ENCODE measurements around the gene AKR1B15. TPM values are rescaled to one million over a fixed set of nuclear protein-coding genes. Genes with fewer than 3 reads are reported as not detected.

Gene AKR1B15
- total RNA-seq, 2 experiments from 2014 or later, result not detected

- H3K9me3 ChIP-seq (ENCODE audit: control insufficient read depth in 1 of 2, insufficient read depth in 1 of 2, low read length in 2 of 2), result no peaks in the 10 kb centered on the region
- ChIA-PET POLR2A (no interaction called here), CTCF (no interaction called here)
- Mint-ChIP-seq H3K9me3 (no peaks in the 10 kb centered on the region), H3K4me3 (no peak overlapping the region), H3K27me3 (peaks cover 61% of the 10 kb centered on the region), H3K27ac (no peak overlapping the region), H3K4me1 (ENCODE audit: low read depth) (no peaks in the 10 kb centered on the region), H3K36me3 (ENCODE audit: low read depth) (no peaks in the 10 kb centered on the region)
- no peak for DNase-seq
- no peak overlapping the region for H3K27ac ChIP-seq (ENCODE audit: low read depth in 1 of 2, low read length in 2 of 2)
- H3K36me3 ChIP-seq (ENCODE audit: insufficient read depth, low read length), result no peaks in the 10 kb centered on the region
- peaks cover 0 to 4% of the 10 kb centered on the region in 2 experiments for H3K27me3 ChIP-seq (ENCODE audit: control insufficient read depth in 1 of 2, insufficient read depth in 2 of 2, low read length in 2 of 2)
- ATAC-seq (ENCODE audit: poor library complexity), result no peak
- TF ChIP-seq CTCF (IDR thresholded peaks at IDR 0.05), result no peak
- H3K4me1 ChIP-seq (ENCODE audit: insufficient read depth, low read length), result no peaks in the 10 kb centered on the region
- intact Hi-C loops (cut with DNase I, micrococcal nuclease), result no loop called here
- no peak overlapping the region for H3K4me3 ChIP-seq (ENCODE audit: low read length)
Measured at GRCh38 chr7:134622303-134622995, 73.5 kb downstream of the AKR1B15 start.

- intact Hi-C loops (cut with DNase I, micrococcal nuclease), result no loop called here
- Histone ChIP-seq H3K27me3 (ENCODE audit: control insufficient read depth in 1 of 2, insufficient read depth in 2 of 2, low read length in 2 of 2) (peaks cover 0 to 4% of the 10 kb centered on the region in 2 experiments), H3K4me1 (ENCODE audit: insufficient read depth, low read length) (no peaks in the 10 kb centered on the region), H3K9me3 (ENCODE audit: control insufficient read depth in 1 of 2, insufficient read depth in 1 of 2, low read length in 2 of 2) (no peaks in the 10 kb centered on the region), H3K27ac (ENCODE audit: low read depth in 1 of 2, low read length in 2 of 2) (no peak overlapping the region), H3K4me3 (ENCODE audit: low read length) (no peak overlapping the region), H3K36me3 (ENCODE audit: insufficient read depth, low read length) (no peaks in the 10 kb centered on the region)
- CTCF ChIA-PET, result no interaction called here
- no peaks in the 10 kb centered on the region for H3K9me3 Mint-ChIP-seq
- no peaks in the 10 kb centered on the region for H3K36me3 Mint-ChIP-seq (ENCODE audit: low read depth)
- H3K4me1 Mint-ChIP-seq (ENCODE audit: low read depth), result no peaks in the 10 kb centered on the region
- no peak overlapping the region for H3K4me3 Mint-ChIP-seq
- TF ChIP-seq CTCF (IDR thresholded peaks at IDR 0.05), result no peak
- H3K27me3 Mint-ChIP-seq, result peaks cover 57% of the 10 kb centered on the region
- no peak overlapping the region for H3K27ac Mint-ChIP-seq
- DNase-seq (no peak), ATAC-seq (ENCODE audit: poor library complexity) (no peak)
- POLR2A ChIA-PET, result no interaction called here
Measured at GRCh38 chr7:134623193-134623592, 74.3 kb downstream of the AKR1B15 start.

- Mint-ChIP-seq H3K4me3 (no peak overlapping the region), H3K36me3 (ENCODE audit: low read depth) (no peaks in the 10 kb centered on the region), H3K4me1 (ENCODE audit: low read depth) (no peaks in the 10 kb centered on the region), H3K27me3 (peaks cover 53% of the 10 kb centered on the region), H3K27ac (no peak overlapping the region), H3K9me3 (no peaks in the 10 kb centered on the region)
- Histone ChIP-seq H3K4me3 (ENCODE audit: low read length) (no peak overlapping the region), H3K27ac (ENCODE audit: low read depth in 1 of 2, low read length in 2 of 2) (no peak overlapping the region), H3K36me3 (ENCODE audit: insufficient read depth, low read length) (no peaks in the 10 kb centered on the region), H3K27me3 (ENCODE audit: control insufficient read depth in 1 of 2, insufficient read depth in 2 of 2, low read length in 2 of 2) (peaks cover 3 to 6% of the 10 kb centered on the region in 2 experiments), H3K9me3 (ENCODE audit: control insufficient read depth in 1 of 2, insufficient read depth in 1 of 2, low read length in 2 of 2) (no peaks in the 10 kb centered on the region), H3K4me1 (ENCODE audit: insufficient read depth, low read length) (no peaks in the 10 kb centered on the region)
- CTCF ChIA-PET, result no interaction called here
- no peak for TF ChIP-seq CTCF (IDR thresholded peaks at IDR 0.05)
- POLR2A ChIA-PET, result no interaction called here
- intact Hi-C loops (cut with DNase I, micrococcal nuclease), result no loop called here
- no peak for DNase-seq
- ATAC-seq (ENCODE audit: poor library complexity), result no peak
Measured at GRCh38 chr7:134625550-134625949, 76.6 kb downstream of the AKR1B15 start.

Data from CD4-positive, alpha-beta T cell (primary cell).